T-helper 2 cell treated with Interferon-gamma antibody and Interleukin-4, amounts not matched to agents 5 μg/mL and 100 μg/mL, for 36 hours (primary cell): ENCODE data around the gene ANKRD13D.
A peak's percentile ranks its signal among the peaks of the same experiment; 100 is the strongest.

Source experiments
- DNase-seq: peaks from one replicate; pipeline ENCODE4 v3.0.0; 2021; ENCODE audit warnings: low spot score
- H3K27ac Mint-ChIP-seq: one replicate; pipeline ENCODE4 v1.8.0; 2021; ENCODE audit warnings: mild to moderate bottlenecking, mixed read lengths
- H3K27me3 Mint-ChIP-seq: one replicate; pipeline ENCODE4 v1.8.0; 2021; ENCODE audit warnings: low read depth, mixed read lengths
- H3K36me3 Mint-ChIP-seq: one replicate; pipeline ENCODE4 v1.8.0; 2021; ENCODE audit warnings: low read depth, mixed read lengths
- H3K4me1 Mint-ChIP-seq: one replicate; pipeline ENCODE4 v1.8.0; 2021; ENCODE audit warnings: low read depth, mixed read lengths
- H3K4me3 Mint-ChIP-seq: one replicate; pipeline ENCODE4 v1.8.0; 2022; ENCODE audit warnings: mild to moderate bottlenecking, moderate library complexity, mixed read lengths
- H3K9me3 Mint-ChIP-seq: one replicate; pipeline ENCODE4 v1.8.0; 2021; ENCODE audit warnings: mixed read lengths

ANKRD13D gene

DNA sequence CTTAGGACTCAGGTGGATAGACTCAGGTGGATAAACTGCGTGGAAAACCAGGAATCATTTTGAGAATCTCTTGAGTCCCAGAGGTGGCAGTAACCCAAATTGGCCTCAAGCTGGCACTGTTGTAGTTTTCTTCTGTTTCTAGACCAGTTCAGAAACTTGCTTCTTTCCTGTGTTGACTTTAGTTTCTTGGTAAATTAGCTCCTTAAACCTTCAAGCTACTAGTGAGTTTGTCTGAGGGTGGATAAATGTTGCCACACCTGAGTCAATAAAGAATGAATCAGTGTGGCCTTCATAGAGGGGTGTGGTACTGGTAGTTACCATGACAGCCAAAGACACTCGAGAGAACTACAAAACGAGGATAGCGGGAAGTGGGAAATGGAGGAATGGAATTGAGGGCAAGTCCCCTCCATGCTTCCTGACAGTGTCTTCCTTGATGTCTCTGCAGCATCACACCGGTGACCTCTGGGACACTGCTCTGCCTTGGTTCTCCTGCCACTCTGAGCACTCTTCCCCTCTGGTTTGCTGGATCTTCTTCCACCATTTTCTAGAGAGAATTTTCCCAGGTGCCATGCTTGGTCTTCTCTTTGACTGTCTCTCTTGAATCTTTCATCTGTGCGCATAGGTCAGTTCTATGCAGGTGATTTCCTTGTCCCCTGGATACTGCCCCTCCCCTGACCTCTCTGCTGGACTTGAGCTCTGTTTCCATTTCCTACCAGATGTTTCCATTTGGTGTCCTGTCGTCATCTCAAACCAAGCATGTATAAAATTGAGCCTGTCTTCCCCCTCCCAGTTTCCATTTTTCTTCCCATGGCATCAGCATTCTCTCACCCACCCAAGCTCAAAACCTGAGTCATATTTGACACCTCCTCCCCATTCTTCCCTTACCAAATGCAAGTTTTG lies 57.1 kb downstream of the ANKRD13D start:
- DNase-seq = no peak
- Mint-ChIP-seq H3K4me1 (peaks cover 22% of the 10 kb centered on the region), H3K36me3 (no peaks in the 10 kb centered on the region), H3K9me3 (peaks cover 4% of the 10 kb centered on the region), H3K4me3 (no peak overlapping the region), H3K27ac (no peak overlapping the region), H3K27me3 (no peaks in the 10 kb centered on the region)

DNA sequence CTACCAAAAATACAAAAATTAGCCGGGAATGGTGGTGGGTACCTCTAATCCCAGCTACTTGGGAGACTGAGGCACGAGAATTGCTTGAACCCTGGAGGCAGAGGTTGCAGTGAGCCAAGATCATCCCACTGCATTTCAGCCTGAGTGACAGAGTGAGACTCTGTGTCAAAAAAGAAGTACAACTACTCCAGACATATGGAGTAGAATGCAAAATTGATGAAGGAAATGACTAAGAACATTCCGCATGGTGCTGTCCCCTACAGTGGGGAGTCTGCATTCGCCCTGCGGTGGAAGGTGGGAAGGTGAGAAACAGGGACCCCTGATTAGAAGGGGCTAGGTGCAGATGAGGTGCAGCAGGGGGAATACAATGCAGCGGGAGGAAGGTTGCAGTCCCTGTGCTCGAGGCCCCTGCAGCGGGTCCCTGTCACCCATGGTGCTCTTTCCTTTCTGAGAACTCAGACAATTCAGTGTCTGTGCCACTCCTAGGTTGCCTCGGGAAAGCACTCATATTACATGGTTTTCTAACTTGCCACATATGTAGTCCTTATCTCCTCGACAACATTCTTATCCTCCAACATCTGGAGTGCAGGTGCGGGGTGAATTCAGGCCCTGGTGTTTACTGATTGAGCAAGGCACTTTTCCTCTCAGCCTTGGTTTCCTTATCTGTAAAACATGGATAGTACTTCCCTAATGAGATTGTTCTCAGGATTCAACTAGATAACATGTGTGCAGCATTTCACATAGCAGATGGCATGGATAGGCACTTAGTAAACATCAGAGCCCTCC lies 59.1 kb downstream of the ANKRD13D start:
- no peak overlapping the region for H3K27ac Mint-ChIP-seq
- no peak overlapping the region for H3K4me3 Mint-ChIP-seq
- H3K27me3 Mint-ChIP-seq = no peaks in the 10 kb centered on the region
- no peaks in the 10 kb centered on the region for H3K9me3 Mint-ChIP-seq
- DNase-seq = no peak
- H3K4me1 Mint-ChIP-seq = peaks cover 32% of the 10 kb centered on the region
- H3K36me3 Mint-ChIP-seq = no peaks in the 10 kb centered on the region

GRCh38 chr11:67349036-67349435 lies 59.9 kb downstream of the ANKRD13D start:
- no peak overlapping the region for H3K27ac Mint-ChIP-seq
- peaks cover 36% of the 10 kb centered on the region for H3K4me1 Mint-ChIP-seq
- no peaks in the 10 kb centered on the region for H3K27me3 Mint-ChIP-seq
- DNase-seq = no peak
- no peaks in the 10 kb centered on the region for H3K9me3 Mint-ChIP-seq
- H3K36me3 Mint-ChIP-seq = no peaks in the 10 kb centered on the region
- H3K4me3 Mint-ChIP-seq = no peak overlapping the region

GRCh38 chr11:67349457-67349856 lies 60.4 kb downstream of the ANKRD13D start:
- Mint-ChIP-seq H3K27me3 (no peaks in the 10 kb centered on the region), H3K9me3 (no peaks in the 10 kb centered on the region), H3K27ac (no peak overlapping the region), H3K36me3 (no peaks in the 10 kb centered on the region), H3K4me3 (no peak overlapping the region), H3K4me1 (peaks cover 36% of the 10 kb centered on the region)
- DNase-seq = no peak

GRCh38 chr11:67349928-67350465 lies 60.9 kb downstream of the ANKRD13D start:
- Mint-ChIP-seq H3K4me3 (no peak overlapping the region), H3K9me3 (no peaks in the 10 kb centered on the region), H3K4me1 (peaks cover 38% of the 10 kb centered on the region), H3K36me3 (no peaks in the 10 kb centered on the region), H3K27me3 (no peaks in the 10 kb centered on the region), H3K27ac (no peak overlapping the region)
- no peak for DNase-seq

DNA sequence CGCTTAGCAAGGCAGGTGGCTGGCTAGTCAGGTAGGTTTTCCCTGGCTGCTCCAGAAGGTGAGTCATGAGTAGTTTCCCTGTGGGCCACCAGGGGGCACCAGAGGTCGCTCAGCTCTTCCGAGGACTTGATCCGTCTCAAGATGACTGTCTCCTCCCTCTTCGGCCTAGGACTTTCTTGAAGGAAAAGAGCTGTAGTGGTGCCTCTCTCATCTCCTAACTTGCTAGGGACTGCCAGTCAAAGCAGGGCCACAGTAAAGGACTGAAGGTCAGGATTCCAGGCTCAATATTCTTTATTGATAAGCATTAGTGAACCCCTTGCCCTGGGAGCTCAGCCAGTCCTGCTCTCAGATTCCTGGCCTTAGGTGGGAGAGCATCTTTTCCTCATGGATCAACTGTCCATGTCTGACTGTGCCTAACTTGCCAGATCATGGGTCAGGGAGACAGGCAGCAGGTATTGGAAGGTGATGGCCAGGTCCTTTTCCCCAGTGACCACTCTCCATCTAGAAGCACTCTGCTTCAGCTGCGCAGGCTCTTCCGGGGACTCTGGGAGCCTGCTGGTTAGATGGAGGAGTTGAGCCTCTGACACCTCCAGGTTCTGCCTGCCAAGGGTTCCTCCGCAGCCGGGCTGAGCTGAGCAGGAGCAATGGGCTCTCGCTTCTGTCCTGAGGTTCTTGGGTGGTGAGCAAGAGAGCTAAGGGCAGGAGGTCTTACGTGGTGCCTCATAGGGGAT lies 62.3 kb downstream of the ANKRD13D start:
- H3K4me3 Mint-ChIP-seq = peak overlapping the region; percentile 68
- peaks cover 28% of the 10 kb centered on the region for H3K4me1 Mint-ChIP-seq
- peak; percentile 47 for DNase-seq
- no peaks in the 10 kb centered on the region for H3K36me3 Mint-ChIP-seq
- H3K9me3 Mint-ChIP-seq = no peaks in the 10 kb centered on the region
- no peaks in the 10 kb centered on the region for H3K27me3 Mint-ChIP-seq
- H3K27ac Mint-ChIP-seq = peak overlapping the region; percentile 58
